Measurements from ENCODE around the gene ARSG.

DNA sequence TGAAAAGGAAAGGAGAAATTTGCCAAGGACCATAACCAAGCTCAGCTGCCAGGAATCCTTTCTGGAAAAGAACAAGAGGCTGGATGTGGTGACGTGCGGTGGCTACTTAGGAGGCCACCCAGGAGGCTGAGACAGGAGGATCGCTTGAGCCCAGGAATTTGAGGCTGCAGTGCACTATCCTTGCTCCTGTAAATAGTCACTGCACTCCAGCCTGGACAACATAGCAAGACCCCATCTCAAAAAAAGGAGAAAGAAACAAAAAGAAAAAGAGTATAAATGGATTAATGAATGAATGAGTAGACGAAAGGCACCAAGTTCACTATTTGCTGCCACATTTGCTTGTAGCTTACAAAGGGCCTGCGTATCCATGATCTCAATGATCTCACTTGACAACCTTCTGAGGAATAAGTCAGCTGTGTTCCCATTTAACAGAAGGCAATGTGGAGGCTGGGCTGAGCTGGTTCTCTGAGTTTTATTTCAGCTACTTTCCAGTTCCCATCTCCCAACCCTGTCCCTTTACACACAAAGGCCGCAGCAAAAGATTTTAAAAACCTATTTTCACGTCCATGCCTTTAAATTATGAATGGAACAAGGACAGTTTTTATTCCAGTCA is 29.8 kb downstream of the ARSG start:
- TF ChIP-seq RFX5 (IDR thresholded peaks at IDR 0.05; ENCODE audit: low read depth, low read length) (no peak), POLR2A (IDR thresholded peaks at IDR 0.05; ENCODE audit: low read depth, low read length) (no peak), CEBPB (IDR thresholded peaks at IDR 0.05; ENCODE audit: low read depth, low read length) (no peak), NFE2L2 (IDR thresholded peaks at IDR 0.05; ENCODE audit: low read depth, low read length) (no peak), RAD21 (IDR thresholded peaks at IDR 0.05; ENCODE audit: low read length) (no peak), CHD1 (IDR thresholded peaks at IDR 0.05; ENCODE audit: low read depth, low read length) (no peak)
- TF ChIP-seq, protein P1, sequence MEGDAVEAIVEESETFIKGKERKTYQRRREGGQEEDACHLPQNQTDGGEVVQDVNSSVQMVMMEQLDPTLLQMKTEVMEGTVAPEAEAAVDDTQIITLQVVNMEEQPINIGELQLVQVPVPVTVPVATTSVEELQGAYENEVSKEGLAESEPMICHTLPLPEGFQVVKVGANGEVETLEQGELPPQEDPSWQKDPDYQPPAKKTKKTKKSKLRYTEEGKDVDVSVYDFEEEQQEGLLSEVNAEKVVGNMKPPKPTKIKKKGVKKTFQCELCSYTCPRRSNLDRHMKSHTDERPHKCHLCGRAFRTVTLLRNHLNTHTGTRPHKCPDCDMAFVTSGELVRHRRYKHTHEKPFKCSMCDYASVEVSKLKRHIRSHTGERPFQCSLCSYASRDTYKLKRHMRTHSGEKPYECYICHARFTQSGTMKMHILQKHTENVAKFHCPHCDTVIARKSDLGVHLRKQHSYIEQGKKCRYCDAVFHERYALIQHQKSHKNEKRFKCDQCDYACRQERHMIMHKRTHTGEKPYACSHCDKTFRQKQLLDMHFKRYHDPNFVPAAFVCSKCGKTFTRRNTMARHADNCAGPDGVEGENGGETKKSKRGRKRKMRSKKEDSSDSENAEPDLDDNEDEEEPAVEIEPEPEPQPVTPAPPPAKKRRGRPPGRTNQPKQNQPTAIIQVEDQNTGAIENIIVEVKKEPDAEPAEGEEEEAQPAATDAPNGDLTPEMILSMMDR (conservative IDR thresholded peaks at IDR 0.05; ENCODE audit: low read depth, low read length) = no peak
- TF ChIP-seq, protein P2, sequence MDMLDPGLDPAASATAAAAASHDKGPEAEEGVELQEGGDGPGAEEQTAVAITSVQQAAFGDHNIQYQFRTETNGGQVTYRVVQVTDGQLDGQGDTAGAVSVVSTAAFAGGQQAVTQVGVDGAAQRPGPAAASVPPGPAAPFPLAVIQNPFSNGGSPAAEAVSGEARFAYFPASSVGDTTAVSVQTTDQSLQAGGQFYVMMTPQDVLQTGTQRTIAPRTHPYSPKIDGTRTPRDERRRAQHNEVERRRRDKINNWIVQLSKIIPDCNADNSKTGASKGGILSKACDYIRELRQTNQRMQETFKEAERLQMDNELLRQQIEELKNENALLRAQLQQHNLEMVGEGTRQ (IDR thresholded peaks at IDR 0.05; ENCODE audit: low read depth, low read length) = no peak

All from IMR-90 (cell line).